ENCODE measurements around the gene TIGD7.
A peak's percentile ranks its signal among the peaks of the same experiment; 100 is the strongest.
"Not testable (repeated sequence)": the region's sequence is repeated elsewhere in the genome, so short reads cannot be mapped to it uniquely, and the experiment has no call there.

Gene TIGD7

DNA sequence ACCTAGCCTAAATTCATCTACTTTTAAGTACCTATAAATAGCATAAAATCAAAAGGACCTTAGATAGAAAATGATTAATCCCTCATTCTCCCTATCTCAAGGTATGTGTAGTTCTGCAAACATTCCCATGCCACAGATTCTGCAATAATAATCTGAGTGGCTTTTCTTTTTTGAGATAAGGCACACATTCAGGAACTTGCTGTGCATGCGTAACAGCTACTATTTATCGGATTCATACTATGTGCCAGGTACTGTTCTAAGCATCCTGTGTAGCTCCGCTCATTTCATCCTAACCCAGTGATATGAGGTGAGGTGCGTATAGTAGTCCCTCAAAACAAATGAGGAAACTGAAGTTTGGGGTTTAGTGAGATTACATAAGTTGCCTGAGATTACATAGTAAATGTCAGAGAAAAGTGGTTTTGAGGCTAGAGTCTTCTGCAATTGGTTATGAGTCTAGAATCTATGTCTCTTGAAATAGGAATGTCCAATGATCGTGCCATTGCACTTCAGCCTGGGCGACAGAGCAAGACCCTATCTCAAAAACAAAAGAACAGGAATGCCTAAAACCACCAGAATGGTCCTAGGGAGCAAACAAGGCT lies 23.9 kb downstream of the TIGD7 start:
- FAIRE-seq (no peak), DNase-seq (ENCODE audit: insufficient read length) (no peak)
- TF ChIP-seq POLR2AphosphoS5 (IDR thresholded peaks at IDR 0.05; ENCODE audit: low read depth, low read length) (no peak), TAF1 (IDR thresholded peaks at IDR 0.05; ENCODE audit: borderline replicate concordance, low read depth, low read length) (no peak)

DNA sequence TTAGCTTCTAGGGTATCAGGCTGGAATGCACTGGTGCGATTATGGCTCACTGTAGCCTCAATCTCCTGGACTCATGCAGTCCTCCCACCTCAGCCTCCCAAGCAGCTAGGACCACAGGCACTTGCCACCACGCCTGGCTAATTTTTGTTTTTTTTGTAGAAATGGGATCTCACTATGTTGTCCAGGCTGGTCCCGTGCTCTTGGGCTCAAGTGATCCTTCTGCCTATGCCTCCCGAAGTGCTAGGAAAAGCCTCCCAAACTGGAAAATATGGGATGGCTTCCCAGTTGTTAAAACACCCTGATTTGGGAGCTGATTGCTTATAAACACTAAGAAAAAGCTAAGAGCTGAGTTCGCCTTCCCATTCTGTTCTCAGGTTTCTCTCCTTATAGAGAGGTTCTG lies 28.6 kb downstream of the TIGD7 start:
- TF ChIP-seq TAF1 (IDR thresholded peaks at IDR 0.05; ENCODE audit: borderline replicate concordance, low read depth, low read length) (no peak), POLR2AphosphoS5 (IDR thresholded peaks at IDR 0.05; ENCODE audit: low read depth, low read length) (no peak), POLR2A (IDR thresholded peaks at IDR 0.05; ENCODE audit: low read depth, low read length) (no peak)
- FAIRE-seq (no peak), DNase-seq (ENCODE audit: insufficient read length) (no peak)

DNA sequence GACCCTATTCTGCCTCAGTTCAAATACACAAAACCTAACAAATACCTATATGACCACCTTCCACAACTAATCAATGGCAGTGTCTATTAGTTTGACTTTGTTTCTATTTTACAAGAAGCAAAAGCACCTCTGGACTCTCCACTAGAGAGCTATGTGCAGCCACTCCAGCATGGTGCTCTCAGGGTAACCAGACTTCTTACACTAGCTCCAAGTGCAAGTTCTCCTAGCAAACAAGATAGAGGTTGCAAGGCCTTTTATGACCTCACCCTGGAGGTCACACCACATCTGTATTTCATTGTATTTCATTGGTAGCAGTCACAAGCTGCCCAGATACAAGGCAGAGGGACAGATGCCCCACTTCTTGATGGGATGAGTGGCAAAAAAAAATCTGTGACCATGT lies 30.3 kb downstream of the TIGD7 start:
- no peak for FAIRE-seq
- no peak for DNase-seq (ENCODE audit: insufficient read length)
- TF ChIP-seq POLR2A (IDR thresholded peaks at IDR 0.05; ENCODE audit: low read depth, low read length), result no peak
- no peak for TF ChIP-seq POLR2AphosphoS5 (IDR thresholded peaks at IDR 0.05; ENCODE audit: low read depth, low read length)

DNA sequence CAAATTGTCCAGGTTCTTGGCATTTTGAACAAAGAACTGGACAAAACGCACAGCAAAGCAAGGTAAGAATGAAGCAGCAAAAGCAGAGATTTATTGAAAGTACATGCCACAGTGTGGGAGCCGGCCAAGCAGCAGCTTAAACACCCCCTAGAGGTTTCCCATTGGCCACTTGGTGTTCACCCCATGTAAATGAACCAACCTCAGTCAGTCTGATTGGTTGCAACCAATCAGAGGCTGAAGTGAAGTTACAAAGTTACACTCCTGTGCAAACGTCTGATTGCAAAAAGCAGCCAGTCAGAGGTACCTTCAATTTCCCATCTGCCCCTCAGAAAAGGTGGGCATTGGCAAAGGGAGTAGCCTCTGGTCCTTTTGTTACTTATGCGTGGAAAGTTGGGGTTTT lies 30.7 kb downstream of the TIGD7 start:
- DNase-seq (ENCODE audit: insufficient read length) (no peak), FAIRE-seq (no peak)
- no peak for TF ChIP-seq TAF1 (IDR thresholded peaks at IDR 0.05; ENCODE audit: borderline replicate concordance, low read depth, low read length)

DNA sequence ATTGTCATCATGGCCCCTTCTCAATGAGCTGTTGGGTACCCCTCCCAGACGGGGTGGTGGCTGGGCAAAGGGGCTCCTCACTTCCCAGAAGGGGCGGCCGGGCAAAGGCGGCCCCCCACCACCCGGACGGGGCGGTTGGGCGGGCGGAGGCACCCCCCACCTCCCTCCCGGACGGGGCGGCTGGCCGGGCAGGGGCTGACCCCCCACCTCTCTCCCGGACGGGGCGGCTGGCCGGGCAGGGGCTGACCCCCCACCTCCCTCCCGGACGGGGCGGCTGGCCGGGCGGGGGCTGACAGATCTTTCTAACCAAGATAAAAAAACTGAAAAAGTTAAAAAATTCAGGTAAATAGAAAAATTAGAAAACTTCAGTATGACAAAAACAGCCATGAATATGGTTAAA lies 33.9 kb downstream of the TIGD7 start:
- not testable (repeated sequence) for DNase-seq (ENCODE audit: insufficient read length); FAIRE-seq

DNA sequence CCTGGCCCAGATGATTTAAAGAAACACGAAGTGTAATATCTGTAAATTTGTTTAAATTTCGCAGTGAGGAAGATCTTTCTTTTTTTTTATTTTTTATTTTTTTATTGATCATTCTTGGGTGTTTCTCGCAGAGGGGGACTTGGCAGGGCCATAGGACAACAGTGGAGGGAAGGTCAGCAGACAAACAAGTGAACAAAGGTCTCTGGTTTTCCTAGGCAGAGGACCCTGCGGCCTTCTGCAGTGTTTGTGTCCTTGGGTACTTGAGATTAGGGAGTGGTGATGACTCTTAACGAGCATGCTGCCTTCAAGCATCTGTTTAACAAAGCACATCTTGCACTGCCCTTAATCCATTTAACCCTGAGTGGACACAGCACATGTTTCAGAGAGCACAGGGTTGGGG lies 34.5 kb downstream of the TIGD7 start:
- FAIRE-seq; DNase-seq (ENCODE audit: insufficient read length): not testable (repeated sequence)

DNA sequence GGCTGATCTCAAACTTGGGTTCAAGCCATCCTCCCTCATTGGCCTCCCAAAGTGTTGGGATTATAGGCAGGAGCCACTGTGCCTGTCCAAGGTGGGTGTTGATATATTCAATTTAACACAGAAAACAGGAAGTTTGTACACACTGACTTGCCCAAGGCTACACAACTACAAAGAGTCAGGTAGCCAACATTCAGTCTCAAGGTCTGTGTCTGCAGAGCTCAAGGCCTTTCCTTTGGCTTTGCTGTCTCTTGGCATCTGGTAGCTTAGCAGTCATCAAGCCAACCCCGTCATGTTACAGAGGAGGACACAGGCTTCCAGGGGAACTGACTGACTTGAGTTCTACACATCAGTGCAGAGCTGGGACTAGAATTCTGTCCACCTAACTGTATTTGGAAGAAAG lies 36.9 kb downstream of the TIGD7 start:
- no peak for FAIRE-seq
- TF ChIP-seq POLR2AphosphoS5 (IDR thresholded peaks at IDR 0.05; ENCODE audit: low read depth, low read length) (no peak), TAF1 (IDR thresholded peaks at IDR 0.05; ENCODE audit: borderline replicate concordance, low read depth, low read length) (no peak), POLR2A (IDR thresholded peaks at IDR 0.05; ENCODE audit: low read depth, low read length) (no peak)
- DNase-seq (ENCODE audit: insufficient read length), result no peak

DNA sequence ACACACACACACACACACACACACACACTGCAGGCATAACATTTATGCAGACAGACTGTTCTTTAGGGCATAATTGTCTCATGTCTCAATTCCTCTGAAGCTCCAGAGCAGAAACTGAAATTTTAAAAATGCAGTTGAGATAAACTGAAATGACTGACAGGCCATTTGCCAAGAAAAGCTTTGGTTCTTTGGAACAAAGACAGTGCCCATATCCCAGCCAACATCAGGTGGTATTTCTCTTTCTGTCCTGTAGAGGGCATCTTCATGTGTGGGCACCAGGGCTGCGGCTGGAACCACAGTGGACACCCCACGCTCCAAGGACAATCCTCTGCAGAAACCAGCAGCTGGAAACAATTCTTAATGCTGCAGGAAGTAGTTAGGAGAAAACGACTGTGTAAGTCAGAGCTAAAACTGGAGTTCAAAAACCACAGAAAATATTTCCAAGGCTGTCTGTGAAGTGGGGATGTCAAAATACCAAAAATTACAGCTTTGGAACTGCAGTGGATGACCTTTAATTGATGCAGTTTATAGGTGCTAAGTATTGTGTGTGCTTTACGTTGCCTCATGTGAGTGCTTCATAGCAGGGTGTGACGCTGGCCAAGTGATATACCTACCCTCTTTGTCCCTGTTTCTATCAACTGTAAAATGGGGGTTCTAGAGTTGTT lies 38.2 kb downstream of the TIGD7 start:
- no peak for DNase-seq (ENCODE audit: insufficient read length)
- TF ChIP-seq POLR2AphosphoS5 (IDR thresholded peaks at IDR 0.05; ENCODE audit: low read depth, low read length), result no peak
- no peak for TF ChIP-seq POLR2A (IDR thresholded peaks at IDR 0.05; ENCODE audit: low read depth, low read length)
- no peak for TF ChIP-seq TAF1 (IDR thresholded peaks at IDR 0.05; ENCODE audit: borderline replicate concordance, low read depth, low read length)
- FAIRE-seq, result no peak

DNA sequence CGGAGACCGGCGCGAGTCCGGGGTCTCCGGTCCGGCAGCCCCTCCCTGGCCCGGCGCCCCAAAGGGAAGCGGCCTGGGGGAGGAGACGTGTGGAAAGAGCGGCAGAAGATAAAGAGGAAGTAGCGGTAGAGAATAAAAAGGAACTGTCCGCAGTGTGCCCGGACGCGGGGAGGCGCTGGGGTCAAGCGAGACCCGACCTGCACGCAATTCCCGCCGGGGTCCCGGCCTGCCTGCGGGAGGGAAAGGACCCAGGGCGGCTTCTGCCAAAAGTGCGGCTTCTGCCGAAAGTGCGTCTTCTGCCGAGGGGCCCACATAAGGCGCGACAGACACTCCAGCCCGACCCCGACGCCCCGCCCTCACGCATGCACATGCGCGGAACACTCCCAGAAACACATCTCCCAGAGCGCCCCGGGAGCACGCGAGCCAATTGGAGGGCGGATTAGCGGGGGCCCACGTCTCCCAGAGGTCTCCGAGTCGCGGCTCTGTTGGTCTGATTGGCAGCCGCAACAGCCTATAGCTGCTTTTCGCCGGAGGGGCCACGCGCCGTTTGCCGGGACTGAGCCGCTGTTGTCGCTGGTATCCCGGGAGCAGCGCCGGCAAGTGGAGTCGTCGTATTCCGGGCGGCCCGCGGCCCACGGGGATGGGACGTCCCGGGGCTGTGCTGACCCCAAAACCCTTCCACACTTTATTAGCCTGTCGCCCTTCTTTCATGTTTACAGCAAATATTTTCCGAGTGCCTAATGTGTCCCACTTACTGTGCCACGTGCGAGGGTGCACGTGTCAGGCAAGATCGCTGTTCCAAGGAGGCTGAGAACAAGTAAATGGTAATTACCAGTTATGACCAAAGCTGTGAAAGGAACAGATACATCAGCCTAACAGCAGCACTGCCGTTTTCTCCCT lies 40.8 kb downstream of the TIGD7 start:
- peak; percentile 96 for FAIRE-seq
- TF ChIP-seq POLR2AphosphoS5 (IDR thresholded peaks at IDR 0.05; ENCODE audit: low read depth, low read length), result peak; percentile 73
- TF ChIP-seq TAF1 (IDR thresholded peaks at IDR 0.05; ENCODE audit: borderline replicate concordance, low read depth, low read length), result no peak
- TF ChIP-seq POLR2A (IDR thresholded peaks at IDR 0.05; ENCODE audit: low read depth, low read length), result peak; percentile 82
- peak; percentile 92 for DNase-seq (ENCODE audit: insufficient read length)

DNA sequence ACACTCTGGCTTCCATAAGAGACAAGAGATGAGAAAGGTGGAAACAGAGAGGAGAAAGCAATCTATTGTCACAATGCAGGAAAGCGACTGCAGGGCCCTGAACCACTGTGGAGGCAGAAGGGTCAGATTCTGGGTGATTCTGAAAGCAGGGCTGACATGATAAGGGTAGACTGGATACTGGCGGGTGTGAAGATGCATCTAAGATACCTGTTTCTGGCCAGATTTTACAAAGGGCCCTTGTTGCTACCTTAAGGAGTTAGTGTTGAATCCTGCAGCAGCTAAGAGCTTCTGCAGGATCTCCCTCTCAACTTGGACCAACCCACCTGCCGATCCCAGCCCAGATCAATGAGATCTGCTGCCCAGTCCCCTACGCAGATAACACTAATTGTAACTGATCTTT lies 42.7 kb downstream of the TIGD7 start:
- FAIRE-seq (no peak), DNase-seq (ENCODE audit: insufficient read length) (no peak)
- no peak for TF ChIP-seq TAF1 (IDR thresholded peaks at IDR 0.05; ENCODE audit: borderline replicate concordance, low read depth, low read length)
- TF ChIP-seq POLR2AphosphoS5 (IDR thresholded peaks at IDR 0.05; ENCODE audit: low read depth, low read length), result no peak
- no peak for TF ChIP-seq POLR2A (IDR thresholded peaks at IDR 0.05; ENCODE audit: low read depth, low read length)

DNA sequence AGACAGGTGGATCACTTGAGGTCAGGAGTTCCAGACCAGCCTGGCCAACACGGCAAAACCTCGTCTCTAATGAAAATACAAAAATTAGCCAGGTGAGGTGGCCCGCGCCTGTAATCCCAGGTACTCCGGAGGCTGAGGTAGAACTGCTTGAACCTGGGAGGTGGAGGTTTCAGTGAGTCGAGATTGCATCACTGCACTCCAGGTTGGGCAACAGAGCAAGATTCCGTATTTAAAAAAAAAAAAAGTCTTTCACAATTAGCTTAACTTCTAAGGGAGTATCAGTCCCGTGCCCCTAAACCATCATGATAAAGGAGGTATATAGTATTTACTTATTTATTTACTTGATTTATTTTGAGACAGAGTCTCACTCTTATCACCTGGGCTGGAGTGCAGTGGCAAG lies 45.4 kb downstream of the TIGD7 start:
- FAIRE-seq (no peak), DNase-seq (ENCODE audit: insufficient read length) (no peak)
- TF ChIP-seq TAF1 (IDR thresholded peaks at IDR 0.05; ENCODE audit: borderline replicate concordance, low read depth, low read length) (no peak), POLR2A (IDR thresholded peaks at IDR 0.05; ENCODE audit: low read depth, low read length) (no peak), POLR2AphosphoS5 (IDR thresholded peaks at IDR 0.05; ENCODE audit: low read depth, low read length) (no peak)

DNA sequence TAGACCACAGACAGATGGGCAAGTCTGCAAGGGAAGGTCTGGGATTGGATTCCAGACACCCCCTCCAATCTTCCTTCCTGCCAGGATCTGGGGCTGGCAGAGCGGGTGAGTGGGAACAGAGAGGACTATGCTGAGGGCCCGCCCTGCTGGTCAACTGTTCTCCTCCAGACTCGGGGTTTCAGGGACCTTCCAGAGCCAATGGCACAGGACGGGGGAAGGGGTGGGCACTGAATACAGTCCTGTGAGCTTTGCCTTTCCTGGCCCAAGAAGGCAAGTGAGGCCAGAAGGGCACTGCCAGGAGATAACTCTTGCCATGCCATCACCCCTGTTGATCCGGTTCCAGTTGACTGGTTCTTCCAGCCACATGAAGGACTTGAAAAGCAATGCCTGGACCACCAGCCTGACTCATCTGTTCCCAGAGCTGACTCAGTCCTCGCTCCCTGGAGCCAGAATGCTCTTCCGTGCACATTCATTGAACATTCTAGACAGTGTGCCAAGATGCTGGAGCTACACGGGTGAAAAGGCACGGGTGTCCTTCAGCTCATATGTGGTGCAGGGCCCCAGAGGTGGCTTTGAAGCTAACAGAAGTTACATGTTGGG lies 48.3 kb downstream of the TIGD7 start:
- TF ChIP-seq POLR2A (IDR thresholded peaks at IDR 0.05; ENCODE audit: low read depth, low read length), result no peak
- TF ChIP-seq TAF1 (IDR thresholded peaks at IDR 0.05; ENCODE audit: borderline replicate concordance, low read depth, low read length), result no peak
- no peak for TF ChIP-seq POLR2AphosphoS5 (IDR thresholded peaks at IDR 0.05; ENCODE audit: low read depth, low read length)
- no peak for DNase-seq (ENCODE audit: insufficient read length)
- no peak for FAIRE-seq

All from GM12892 (cell line).